Activated CD8-positive, alpha-beta memory T cell treated with anti-CD3 and anti-CD28 coated beads, Interleukin-2, amount 10 ng/mL, durations not matched to agents 7 days and 5 days (primary cell): ENCODE measurements around the gene CASQ1. TPM values are rescaled to one million over a fixed set of nuclear protein-coding genes. Genes with fewer than 3 reads are reported as not detected.

Source experiments
- ATAC-seq: fragments of 150-1000 bp; cut with Tn5 transposase; one replicate; pipeline ENCODE4 v1.10.0; 2021; ENCODE audit warnings: moderate library complexity
- CTCF ChIA-PET: fragments of 350-600 bp; sonication (Branson Sonifier 250); formaldehyde crosslinking; loops from one replicate; lab custom pipeline; 2021; ENCODE audit warnings: antibody characterized with exemption; lab: Charles Lee
- DNase-seq: peaks from one replicate; pipeline ENCODE4 v3.0.0-alpha.2; 2020
- H3K27ac Mint-ChIP-seq: one replicate; pipeline ENCODE4 v1.8.0; 2021; ENCODE audit warnings: mild to moderate bottlenecking, mixed read lengths
- H3K27me3 Mint-ChIP-seq: one replicate; pipeline ENCODE4 v1.8.0; 2021; ENCODE audit warnings: mixed read lengths
- H3K36me3 Mint-ChIP-seq: one replicate; pipeline ENCODE4 v1.8.0; 2021; ENCODE audit warnings: mild to moderate bottlenecking, mixed read lengths
- H3K4me1 Mint-ChIP-seq: one replicate; pipeline ENCODE4 v1.8.0; 2021; ENCODE audit warnings: mixed read lengths
- H3K4me3 Mint-ChIP-seq: one replicate; pipeline ENCODE4 v1.8.0; 2021; ENCODE audit warnings: mild to moderate bottlenecking, moderate library complexity, mixed read lengths
- H3K9me3 Mint-ChIP-seq: one replicate; pipeline ENCODE4 v1.8.0; 2022; ENCODE audit warnings: low read depth, mixed read lengths
- total RNA-seq, 2 experiments: library from RNA; stranded (reverse); gene quantifications; one replicate each; pipeline ENCODE4 v1.2.3, GENCODE V29; 2021

The CASQ1 gene
- total RNA-seq, 2 experiments from 2014 or later = 0.68 TPM; not detected in 1

DNA sequence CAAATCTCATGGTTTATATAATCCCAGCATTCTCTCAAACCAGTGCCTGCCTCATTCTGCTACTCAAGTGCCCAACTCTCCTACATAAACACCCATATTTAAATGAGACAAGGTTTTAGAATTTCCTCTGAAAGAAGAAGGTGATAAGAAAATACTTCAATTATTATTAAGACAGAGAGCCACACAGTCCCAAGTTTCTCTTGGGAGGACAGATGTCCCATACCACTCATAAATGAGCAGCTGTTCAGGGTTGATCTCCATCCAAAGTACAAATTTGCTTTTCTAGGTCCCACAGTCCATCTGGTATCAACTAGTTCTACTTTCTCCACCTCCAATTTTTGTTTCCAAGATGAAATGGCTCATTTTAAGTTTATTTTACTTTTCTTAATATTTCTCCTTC lies 60.6 kb downstream of the CASQ1 start:
- CTCF ChIA-PET = interaction anchor here (1.0 to 5.3 kb wide), 12 partner anchors 9 to 166 kb away, joined by 3 to 47 read pairs (median 12); partner anchors contain the start of gene IGSF8
- H3K9me3 Mint-ChIP-seq = no peaks in the 10 kb centered on the region
- ATAC-seq (no peak), DNase-seq (no peak)
- peaks cover 4% of the 10 kb centered on the region for H3K4me1 Mint-ChIP-seq
- H3K27ac Mint-ChIP-seq = no peak overlapping the region
- H3K4me3 Mint-ChIP-seq = no peak overlapping the region
- H3K36me3 Mint-ChIP-seq = peaks cover 10% of the 10 kb centered on the region
- H3K27me3 Mint-ChIP-seq = no peaks in the 10 kb centered on the region

Other genes starting within 250 kb of the CASQ1 start
- gene IGSF9, start 245.0 kb upstream of the CASQ1 start, total RNA-seq = not detected
- gene SLAMF9, start 236.3 kb upstream of the CASQ1 start, total RNA-seq = not detected
- 1 to 10 TPM; 5.3 to 5.9 TPM for gene PIGM, start 158.6 kb upstream of the CASQ1 start, total RNA-seq
- gene KCNJ10, start 120.4 kb upstream of the CASQ1 start, total RNA-seq = not detected
- gene KCNJ9, start 109.0 kb upstream of the CASQ1 start, total RNA-seq = not detected
- 10 to 100 TPM; 30.9 to 35.0 TPM for gene IGSF8, start 92.0 kb upstream of the CASQ1 start, total RNA-seq
- gene ATP1A2, start 74.8 kb upstream of the CASQ1 start, total RNA-seq = not detected
- gene ATP1A4, start 39.0 kb upstream of the CASQ1 start, total RNA-seq = under 1 TPM in 1 of 2 experiments, not detected in 1; 0.40 TPM
- 10 to 100 TPM; 36.0 to 43.2 TPM for gene PEA15, start 14.8 kb downstream of the CASQ1 start, total RNA-seq
- gene DCAF8, start 72.0 kb downstream of the CASQ1 start, total RNA-seq = 100 to 1,000 TPM; 115 to 117 TPM
- 10 to 100 TPM; 49.4 to 54.4 TPM for gene PEX19, start 94.6 kb downstream of the CASQ1 start, total RNA-seq
- gene COPA, start 152.7 kb downstream of the CASQ1 start, total RNA-seq = 100 to 1,000 TPM; 138 to 139 TPM
- gene NCSTN, start 152.8 kb downstream of the CASQ1 start, total RNA-seq = 10 to 100 TPM; 59.8 to 61.8 TPM
- under 1 TPM; 0.35 to 0.44 TPM for gene NHLH1, start 176.5 kb downstream of the CASQ1 start, total RNA-seq
- gene VANGL2, start 210.0 kb downstream of the CASQ1 start, total RNA-seq = not detected